ENCODE results near the gene PRUNE2.
A peak's percentile ranks its signal among the peaks of the same experiment; 100 is the strongest.
"Not testable (repeated sequence)": the region's sequence is repeated elsewhere in the genome, so short reads cannot be mapped to it uniquely, and the experiment has no call there.

The PRUNE2 gene

DNA sequence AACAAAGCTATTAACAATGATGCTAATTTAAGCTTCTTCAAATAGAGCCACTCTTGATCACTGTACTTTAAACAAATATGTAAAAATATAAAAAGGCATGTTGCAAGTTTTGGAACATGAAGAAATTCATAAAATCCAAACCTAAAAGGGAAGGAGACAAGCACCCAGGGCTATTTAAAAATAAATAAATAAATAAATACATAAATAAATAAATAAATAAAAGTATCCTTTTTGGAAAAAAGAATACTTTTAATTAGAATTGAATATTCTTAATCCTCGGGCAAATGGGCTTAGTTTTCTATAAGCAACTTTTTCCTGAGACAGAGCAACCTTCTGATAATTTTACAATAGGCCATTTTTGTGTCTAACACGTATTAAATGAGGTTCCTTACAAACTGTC is 289.1 kb downstream of the PRUNE2 start:
- DNase-seq: no peak

DNA sequence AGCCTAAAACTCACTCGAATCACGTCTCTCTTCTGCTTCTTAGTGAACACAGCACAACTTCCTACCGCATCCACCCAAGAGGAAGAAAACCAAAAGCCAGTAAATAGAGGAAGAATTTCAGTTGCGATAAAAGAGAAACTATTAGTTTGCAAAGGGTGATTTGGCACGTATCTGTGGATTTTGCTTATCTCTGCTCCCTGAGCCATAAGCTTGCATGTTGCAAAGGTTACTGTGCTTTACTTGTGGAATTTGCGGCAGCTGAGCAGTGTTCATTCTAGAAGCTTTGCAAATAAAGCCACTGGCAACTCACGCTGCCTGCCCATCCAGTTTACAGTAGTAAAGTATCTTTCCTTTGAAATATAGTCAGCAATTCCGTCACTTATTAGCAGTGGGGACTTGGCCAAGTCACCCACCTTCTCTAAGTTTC is 290.7 kb downstream of the PRUNE2 start:
- no peak for DNase-seq

DNA sequence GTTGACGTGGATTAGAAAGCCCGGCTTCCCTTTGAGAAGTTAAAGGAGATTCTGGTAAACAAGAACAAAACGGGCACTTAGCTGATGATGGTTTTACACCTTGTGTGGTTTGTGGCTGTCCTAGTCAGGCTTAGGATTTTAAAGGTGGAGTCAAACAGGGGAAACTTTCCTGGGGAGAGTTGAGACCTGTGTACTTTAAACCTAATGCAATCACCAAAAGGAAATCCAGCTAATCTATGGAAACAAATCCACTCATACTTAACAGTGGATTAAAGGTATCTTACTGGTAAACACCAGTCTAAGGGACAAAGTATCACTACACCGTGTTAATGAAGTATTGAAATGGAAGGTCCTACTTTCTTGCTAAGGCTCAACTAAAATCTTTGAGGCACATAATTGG is 291.9 kb downstream of the PRUNE2 start:
- DNase-seq: no peak

DNA sequence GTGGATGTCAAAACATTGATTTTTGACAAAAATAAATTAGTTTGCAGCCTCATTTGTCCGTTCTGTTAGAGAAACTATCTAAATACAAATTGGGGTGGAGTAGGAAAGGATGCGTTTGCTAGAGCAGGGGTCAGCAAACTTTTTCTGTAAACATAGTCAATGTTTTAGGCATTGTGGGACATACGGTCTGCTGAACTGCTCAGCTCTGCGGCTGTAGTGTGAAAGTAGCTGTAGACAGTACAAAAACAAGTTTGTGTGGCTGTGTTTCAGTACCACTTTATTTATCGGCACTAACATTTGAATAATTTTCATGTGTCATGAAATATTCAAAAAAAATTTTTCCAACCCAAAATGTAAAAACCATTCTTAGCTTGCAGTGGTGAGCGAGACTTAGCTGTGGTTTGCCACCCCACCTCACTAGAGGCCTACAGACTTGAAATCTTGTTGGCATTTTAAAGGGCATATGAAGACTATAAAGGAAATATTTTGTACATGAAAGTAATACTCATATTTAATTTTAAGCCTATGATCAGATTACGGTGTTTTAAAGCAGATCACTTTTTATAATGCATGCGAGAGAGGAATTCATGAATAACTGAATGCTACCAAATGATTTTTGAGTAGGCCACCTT is 292.6 kb downstream of the PRUNE2 start:
- DNase-seq: no peak

DNA sequence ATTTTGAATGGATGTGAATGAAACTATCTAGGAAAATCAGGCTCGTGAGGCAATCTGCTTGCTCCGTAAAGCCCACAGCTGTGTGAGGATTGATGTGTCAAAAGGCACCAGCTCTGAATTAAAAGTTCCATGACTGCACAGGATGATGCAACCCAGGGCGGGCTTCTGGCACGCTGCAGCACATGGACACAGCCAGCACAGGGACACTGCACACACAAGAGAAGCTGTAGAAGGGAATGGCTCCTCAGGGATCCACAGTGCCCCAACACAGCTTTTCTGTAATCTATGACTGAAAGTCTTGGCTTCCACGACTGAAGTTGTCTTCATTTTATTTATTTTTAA is 295.9 kb downstream of the PRUNE2 start:
- peak in 1 of 2 donors; percentile 15 for DNase-seq

DNA sequence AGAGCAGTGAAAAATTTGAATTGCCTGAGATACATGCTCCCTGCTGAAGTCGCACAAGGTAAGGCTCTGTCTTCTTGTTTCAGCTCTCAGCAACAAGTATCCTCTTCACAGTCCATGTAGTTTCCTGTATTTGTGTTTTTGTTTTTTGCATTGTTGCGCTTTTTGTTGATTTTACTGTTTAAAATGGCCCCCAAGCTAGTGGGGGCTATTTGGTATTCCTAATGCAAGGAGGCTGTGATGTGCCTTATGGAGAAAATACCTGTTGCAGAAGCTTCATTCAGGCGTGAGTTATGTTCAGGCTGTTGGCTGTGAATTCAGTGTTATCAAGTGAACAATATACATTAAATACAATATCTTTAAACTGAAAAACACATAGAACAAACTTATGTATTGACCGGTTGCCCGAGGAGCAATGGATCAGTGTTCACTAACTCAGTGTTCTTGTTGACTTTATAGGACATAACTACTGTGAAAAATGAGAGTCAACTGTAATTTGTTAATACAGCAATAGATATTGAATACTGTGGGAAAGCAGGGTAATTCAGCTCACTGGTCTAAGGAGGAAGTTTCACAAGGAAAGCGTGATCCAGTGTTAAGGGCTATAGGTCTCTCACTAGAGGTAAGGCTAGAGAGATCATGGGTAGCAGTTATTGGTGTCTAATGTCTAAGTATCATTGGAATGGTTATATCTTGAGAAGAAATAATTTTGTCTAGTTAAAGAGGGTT is 296.5 kb downstream of the PRUNE2 start:
- DNase-seq: no peak

DNA sequence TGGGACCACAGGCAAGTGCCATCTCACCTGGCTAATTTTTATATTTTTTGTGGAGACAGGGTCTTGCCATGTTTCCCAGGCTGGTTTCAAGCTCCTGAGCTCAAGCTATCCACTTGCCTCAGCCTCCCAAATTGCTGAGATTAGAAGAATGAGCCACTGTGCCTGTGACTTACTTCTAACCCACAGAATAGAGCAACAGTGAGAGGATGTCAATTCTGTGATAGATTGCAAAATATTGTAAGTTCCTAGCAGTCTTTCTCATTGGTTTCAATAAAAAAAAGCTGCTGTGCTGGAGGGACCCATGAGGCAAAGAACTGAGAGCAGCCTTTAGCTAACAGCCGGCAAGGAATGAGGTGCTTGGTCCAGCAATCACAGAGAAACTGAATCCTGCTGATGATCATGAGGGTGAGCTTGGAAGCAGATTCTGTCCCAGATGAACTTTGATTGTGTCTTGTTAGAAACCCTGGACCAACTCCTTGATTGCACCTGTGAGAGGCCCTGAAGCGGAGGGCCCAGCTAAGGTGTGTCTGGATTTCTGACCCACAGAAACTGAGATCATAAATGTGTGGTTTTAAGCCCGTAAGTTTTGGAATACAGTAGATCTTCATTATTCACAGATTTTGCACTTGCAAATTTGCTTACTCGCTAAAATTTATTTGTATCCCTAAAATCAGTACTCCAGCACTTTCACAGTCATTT is 297.2 kb downstream of the PRUNE2 start:
- no peak for DNase-seq

DNA sequence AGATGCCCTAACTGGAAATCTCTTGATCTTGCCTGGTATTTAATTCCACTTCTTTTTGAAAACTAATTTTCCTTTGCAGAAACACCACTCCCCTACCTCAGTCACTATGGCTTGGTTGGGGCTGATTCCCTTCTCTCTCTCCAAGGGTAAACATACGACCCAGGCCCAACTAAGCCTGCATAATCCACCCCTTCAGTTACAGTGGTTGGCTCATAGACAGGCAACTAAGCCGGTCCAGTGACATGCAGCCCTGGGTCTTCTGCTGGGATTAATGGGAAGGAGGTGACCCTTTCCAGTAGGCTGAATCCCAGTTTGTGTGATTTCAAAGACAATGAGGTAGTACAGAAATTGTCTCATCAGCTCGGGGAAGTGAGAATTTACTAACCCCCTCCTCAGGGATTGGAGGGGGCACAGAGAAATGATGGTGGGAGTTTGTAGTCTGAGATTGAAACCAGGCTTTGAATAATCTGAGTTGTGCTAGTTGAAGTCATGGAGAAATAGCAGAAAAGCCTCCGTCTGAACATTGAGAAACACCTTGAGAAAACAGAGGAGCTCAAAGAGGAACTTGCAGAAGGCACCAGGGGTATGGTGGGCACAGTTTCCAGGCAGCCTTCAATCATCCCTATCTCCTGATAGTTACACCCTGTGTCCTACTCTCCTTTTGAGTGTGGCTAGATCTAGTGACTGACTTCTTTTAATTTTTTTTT is 298.0 kb downstream of the PRUNE2 start:
- DNase-seq: no peak

DNA sequence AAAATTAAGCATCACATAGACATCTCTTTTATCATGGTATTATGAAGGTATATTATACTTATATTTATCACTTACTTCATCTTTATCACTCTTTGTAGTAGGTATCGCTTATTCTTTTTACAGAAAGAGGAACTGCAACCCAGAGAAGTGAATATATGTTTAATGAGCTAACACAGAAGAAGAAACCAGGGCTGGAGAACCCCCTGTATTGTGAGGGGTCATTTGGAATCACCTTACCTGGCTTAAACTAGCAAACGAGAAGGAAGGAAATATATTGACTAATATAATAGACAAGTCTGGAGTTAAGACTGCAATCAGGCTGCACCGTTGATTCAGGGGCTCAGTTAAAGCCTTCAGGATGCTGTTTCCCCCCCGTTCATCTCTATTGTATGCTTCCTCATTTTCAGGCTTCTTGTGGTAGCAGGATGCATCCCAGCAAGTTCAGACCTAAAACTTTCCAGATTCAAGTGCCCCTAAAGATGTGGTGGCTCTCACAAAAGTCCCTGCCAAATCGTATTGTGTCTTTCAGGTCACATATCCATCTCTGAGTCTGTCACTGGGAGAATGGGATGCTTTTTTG is 300.5 kb downstream of the PRUNE2 start:
- DNase-seq: no peak

DNA sequence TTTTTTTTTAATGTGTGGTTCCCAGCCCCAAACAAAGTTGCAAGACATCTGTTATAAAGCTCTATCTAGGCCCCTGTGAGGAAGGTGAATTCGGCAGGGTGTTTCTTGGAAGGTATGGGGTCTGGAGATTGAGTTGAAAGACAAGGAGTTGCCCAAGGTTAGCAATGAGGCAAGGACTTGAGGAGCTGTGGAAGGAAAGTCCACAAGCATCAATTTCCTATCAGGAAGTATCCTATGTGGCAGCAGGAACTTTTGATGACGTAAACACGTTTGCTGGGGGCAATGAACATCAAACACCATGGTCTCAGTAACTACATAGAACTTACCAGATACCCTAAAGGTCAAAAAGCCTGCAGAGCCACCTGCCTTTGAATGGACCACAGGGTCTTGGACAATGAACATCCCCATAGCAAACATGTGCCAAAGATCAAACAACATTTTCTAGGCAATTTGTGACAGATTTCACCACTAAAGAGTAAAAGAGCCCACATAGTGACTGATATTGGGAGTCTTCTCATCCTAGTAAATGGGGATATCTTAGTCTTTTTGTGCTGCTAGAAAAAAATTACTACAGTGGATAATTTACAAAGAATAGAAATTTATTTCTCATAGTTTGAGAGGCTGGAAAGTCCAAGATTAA is 301.9 kb downstream of the PRUNE2 start:
- no peak for DNase-seq

DNA sequence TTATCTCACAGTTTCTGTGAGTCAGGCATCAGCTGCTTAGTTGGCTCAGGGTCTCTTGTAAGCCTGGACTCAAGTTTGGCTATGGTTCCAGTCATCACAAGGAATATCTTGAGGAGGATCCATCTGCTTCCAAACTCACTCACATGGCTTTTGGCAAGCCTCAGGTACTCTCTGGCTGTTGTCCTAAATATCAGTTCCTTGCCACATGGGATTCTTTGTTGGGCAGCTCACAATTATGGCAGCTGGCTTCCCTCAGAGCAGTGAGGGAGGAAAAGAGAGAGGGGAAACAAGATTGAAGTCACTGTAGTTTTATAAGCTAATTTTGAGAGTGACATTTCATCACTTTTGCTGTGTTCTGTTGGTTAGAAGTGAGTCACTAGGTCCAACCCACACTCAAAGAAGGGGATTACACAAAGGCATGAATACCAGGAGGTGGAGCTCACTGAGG is 302.4 kb downstream of the PRUNE2 start:
- no peak for DNase-seq

DNA sequence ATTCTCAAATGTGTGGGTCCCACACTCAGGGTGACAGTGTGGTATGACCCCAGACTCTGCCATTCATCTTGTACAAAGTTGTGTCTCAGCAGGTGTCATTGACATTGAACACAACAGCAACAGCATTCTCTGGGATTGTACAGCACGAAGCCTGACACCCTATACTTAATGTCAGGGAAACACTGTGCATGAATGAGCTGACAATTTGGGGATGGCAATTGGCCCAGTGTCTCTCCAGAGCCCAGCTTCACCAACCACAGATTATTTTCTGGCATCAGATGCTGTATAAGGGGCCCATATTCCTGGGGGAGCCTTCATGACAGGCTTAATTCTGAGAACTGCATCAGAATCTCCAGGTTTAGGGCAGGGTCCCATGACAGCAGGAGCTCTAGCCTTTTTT is 303.7 kb downstream of the PRUNE2 start:
- no peak for DNase-seq

DNA sequence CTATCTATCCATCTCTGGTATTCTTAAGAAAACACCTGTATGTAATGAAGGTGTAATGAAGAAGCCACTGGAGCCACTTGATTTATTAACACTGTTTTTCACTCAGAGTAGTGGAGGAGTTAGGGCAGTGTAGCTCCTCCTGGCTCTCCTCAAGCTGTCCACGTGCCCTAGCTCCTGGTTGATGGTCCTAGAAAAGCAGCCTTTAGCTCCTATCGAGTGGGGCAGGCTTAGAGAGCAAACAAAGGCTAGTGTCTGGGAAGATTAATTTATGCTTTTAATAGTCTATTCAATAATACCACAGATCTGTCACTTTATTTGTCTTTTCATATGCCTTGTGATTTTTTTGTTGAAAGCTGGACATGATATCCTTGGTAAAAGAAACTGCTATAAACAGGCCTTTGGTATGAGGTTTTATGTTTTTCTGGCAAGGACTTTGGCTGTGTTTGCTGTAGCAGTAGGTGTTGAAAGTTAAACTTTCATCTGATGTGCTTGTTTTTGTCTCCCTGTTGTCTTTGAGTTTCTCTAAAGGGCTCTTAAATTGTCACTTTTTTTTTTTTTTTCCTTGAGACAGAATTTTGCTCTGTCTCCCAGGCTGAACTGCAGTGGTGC is 305.8 kb downstream of the PRUNE2 start:
- no peak for DNase-seq

DNA sequence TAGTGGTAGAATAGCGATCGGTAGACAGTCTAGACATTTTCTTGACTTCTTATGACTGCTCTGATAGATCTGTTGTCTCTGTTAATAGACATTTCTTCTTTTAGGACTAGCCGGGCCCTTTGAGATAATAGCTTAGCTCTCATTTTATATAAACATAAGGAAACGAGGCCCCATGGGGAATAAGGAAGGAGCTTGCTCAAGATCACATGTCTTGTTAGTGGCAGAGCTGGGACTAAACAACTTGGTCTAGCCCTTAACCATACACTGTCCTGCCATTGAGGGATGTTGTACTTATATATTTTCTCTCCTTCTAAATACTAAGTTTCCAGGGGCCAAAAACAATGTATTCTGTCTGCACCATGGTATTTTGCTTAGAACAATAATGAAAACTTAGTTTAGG is 306.9 kb downstream of the PRUNE2 start:
- DNase-seq: no peak

DNA sequence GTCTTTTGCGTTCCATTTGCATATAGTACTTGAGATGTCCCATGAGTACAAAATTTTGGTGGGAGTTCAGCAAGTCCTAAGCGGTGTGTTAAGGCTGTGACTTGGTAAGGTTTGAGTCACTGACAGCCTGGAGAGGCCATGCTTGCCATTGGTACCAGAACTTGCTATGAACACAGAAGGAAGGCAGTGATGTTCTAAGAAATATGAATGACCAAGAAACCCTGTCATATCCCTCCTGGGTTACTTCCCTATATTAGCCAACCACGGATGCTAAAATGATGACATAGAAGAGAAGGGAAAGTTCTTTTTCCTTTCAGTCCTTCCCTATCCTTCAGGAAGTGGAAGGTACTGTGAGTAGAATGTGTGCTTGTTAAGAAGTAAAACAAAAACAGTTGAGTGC is 310.3 kb downstream of the PRUNE2 start:
- DNase-seq: peak in 1 of 2 donors; percentile 51

DNA sequence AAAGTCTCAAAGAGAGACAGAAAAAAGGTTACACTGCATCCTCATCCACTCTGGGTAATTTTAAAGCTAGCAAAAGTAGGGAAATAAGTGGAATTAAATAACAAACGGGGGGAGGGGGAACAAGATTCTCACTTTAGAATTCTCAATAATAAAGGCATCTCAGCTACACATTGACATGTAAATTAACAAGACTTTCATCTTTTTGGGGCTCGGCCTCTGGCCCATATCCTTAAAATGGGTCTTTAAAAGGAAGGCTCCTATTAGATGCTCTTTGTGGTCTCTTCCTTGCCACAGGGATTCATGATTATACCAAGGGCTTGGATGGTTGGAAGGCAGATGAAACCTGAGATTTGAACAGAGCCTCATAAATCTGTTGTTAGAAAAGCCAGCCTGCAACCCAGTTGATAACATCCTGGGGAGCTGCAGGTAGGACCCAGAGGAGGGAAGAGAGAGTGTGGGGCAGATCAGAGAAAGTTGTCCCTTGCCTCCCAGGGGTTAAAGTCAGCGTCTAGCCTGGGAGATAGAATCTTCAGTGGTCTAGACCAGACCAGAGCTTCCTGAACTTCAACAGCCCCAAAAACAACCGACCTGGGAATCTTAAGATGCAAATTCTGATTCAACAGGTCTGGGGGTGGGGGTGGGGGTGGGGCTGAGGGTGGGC is 311.0 kb downstream of the PRUNE2 start:
- DNase-seq: no peak

DNA sequence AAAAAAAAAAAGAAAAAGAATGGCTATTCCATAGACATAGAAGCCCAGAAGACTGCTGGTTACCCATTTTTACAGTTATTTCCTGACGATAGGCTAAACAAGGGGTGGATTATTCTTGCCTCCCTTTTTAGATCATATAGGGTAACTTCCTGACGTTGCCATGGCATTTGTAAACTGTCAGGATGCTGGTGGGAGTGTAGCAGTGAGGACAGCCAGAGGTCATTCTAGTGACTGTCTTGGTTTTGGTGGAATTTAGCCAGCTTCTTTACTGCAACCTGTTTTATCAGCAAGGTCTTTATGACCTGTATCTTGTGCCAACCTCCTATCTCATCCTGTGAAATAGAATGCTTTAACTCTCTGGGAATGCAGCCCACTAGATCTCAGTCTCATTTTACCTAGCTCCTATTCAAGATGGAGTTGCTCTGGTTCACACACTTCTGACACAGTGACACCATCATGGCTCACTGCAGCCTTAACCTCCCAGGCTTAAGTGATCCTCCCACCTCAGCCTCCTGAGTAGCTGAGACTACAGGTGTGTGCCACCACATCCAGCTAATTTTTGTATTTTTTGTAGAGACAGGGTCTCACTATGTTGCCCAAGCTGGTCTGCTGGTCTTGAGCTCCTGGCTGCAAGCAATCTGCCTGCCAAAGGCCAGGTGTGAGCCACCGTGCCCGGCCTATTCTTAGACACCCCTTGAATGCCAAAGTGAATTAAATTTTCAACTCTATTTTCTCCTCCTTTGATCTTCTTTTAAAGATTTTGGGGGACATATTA is 311.8 kb downstream of the PRUNE2 start:
- DNase-seq: not testable (repeated sequence)

DNA sequence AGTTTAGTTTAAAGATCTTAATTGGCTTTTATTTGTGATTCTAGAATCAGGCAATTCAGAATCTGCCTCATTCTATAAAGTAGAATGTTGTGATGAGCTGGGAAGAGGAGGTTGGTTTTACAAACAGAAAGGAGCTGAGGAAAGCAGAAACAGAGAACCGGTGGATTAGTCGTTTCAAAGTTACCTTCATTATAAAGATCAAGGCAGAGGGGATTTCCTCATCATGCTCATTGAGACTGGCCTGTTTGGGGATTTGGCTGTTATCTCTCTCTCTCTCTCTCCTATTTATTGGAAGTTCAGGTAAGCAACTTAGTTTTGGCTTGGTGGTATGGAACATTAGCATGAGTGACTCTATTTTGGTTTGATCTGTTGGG is 313.0 kb downstream of the PRUNE2 start:
- no peak for DNase-seq

DNA sequence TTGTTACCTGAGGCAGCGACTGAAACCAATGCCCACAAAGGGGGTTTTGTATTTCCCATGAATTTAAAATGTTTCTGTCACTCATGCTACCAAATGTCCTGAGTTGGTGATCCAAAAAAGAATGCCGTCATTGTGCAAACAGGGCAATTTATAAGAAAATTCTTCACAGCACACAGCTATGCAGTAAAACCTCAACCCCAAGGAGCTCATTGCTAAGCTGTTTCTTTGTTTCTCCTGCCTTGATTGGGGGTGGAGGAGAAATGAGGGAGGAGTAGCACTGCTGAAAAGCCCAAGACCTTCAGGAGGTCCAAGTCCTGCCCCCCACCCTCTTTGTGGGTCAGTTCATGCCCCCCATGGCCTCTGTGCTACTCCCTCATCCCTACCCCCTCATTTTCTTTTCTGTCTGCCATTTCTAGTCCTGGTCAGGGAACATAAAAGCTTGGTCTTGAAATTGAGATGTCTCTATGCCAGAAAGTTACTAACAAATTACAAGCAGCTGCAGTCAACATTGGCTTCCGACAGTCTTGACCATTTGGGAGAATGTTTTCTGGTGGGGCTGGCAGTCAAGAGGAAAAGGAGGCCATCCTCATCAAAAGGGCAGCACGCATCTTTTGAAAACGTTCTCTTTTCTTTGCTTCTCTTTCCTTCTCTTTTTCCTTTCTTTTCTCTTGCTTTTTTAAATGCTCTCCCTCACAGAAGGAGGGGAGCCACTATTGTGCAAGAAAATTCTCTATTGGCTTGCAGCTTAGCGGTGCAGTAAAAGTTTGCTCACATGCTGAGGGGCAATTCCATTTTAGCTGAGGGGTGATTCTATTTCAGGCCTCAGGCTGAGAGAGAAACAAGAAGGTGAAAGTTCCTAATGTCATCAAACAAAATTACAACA is 313.6 kb downstream of the PRUNE2 start:
- DNase-seq: no peak

All from CD4-positive, alpha-beta T cell treated with Interleukin-4 for 1 hour (primary cell).